ENCODE measurements around the gene COL6A3.

COL6A3 gene

DNA sequence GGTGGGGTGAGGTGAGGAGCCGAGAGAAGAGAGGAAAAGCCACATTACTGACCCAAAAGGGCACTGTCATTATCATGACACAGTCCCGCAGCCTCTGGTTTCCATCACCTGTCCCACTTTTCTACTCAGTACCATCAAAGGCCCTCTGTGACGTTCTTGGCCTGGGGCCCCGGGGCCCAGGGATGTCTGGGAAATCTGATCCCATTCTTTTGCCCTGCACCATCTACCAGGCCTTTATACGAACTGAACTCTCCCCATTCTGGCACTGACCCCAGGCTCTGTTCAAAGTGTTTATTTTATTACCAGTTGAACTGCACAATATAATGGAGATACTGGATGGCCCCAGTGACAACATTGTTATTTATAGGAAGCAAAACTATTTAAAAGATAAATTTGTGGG, 89.1 kb downstream of the COL6A3 start:
- no peaks in the 10 kb centered on the region for H3K4me1 ChIP-seq (ENCODE audit: control insufficient read depth, low read length)
- no peaks in the 10 kb centered on the region for H3K36me3 ChIP-seq (ENCODE audit: control insufficient read depth, low read length)
- no peaks in the 10 kb centered on the region for H3K27me3 ChIP-seq (ENCODE audit: control insufficient read depth, low read length)
- no peaks in the 10 kb centered on the region for H4K20me1 ChIP-seq (ENCODE audit: control insufficient read depth, insufficient read depth, low read depth, low read length)
- TF ChIP-seq EZH2phosphoT487 (IDR thresholded peaks at IDR 0.05; ENCODE audit: borderline replicate concordance, low read length), result no peak
- TF ChIP-seq, protein P1, sequence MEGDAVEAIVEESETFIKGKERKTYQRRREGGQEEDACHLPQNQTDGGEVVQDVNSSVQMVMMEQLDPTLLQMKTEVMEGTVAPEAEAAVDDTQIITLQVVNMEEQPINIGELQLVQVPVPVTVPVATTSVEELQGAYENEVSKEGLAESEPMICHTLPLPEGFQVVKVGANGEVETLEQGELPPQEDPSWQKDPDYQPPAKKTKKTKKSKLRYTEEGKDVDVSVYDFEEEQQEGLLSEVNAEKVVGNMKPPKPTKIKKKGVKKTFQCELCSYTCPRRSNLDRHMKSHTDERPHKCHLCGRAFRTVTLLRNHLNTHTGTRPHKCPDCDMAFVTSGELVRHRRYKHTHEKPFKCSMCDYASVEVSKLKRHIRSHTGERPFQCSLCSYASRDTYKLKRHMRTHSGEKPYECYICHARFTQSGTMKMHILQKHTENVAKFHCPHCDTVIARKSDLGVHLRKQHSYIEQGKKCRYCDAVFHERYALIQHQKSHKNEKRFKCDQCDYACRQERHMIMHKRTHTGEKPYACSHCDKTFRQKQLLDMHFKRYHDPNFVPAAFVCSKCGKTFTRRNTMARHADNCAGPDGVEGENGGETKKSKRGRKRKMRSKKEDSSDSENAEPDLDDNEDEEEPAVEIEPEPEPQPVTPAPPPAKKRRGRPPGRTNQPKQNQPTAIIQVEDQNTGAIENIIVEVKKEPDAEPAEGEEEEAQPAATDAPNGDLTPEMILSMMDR (IDR thresholded peaks at IDR 0.05; ENCODE audit: low read depth, low read length, poor library complexity, severe bottlenecking), result no peak
- no peaks in the 10 kb centered on the region for H3K79me2 ChIP-seq (ENCODE audit: control insufficient read depth, low read length)
- H3K9me3 ChIP-seq (ENCODE audit: control insufficient read depth, insufficient read depth, low read length), result no peaks in the 10 kb centered on the region
- no peak overlapping the region for H3K4me2 ChIP-seq (ENCODE audit: low read length)
- no peak overlapping the region for H3K27ac ChIP-seq (ENCODE audit: low read depth, low read length)
- no peaks in the 10 kb centered on the region for H3K9me2 ChIP-seq (replicated peaks; ENCODE audit: control insufficient read depth, low read length)
- H3K4me3 ChIP-seq (ENCODE audit: low read length), result no peak overlapping the region
- no peaks in the 10 kb centered on the region for H3F3A ChIP-seq (ENCODE audit: control insufficient read depth, insufficient read depth)

DNA sequence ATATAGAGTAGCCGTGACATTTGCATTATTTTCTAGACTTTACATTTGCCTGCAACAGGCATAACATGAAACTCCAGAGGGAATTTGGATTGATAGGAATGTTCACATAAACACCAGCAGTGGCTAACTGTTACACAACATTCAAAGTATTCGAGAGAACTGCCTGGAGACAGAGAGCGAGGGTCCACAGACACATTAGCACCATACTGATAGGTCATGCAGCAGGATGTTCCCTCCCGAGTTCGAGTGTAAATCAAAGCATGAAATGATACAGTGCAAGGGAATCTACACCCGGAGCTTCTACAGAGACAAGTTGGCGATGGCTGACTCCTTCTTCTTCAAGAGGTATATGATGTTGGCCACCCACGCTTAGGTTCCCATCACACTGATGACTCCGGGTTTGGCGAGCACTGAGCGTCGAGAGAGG, 89.5 kb downstream of the COL6A3 start:
- no peaks in the 10 kb centered on the region for H3F3A ChIP-seq (ENCODE audit: control insufficient read depth, insufficient read depth)

DNA sequence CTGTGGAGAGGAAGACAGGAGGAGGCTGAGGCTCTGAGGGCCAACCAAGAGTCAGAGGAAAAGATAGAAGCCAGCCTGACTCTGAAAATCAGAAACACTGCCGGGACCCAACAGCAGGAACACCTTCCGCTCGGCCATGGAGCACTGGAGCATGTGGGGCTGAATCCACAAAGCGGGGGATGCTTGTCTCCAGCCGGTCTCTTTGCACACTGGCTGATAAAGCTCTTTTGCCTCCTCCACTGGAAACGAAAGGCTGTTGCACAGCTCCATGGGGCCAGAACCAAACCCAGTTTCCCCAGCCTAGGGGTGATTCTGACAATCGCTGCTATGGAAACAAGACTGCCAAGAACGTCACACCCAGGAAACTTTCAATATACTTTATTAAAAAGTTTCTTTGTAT, 90.3 kb downstream of the COL6A3 start:
- no peak overlapping the region for H3K4me2 ChIP-seq (ENCODE audit: low read length)
- no peaks in the 10 kb centered on the region for H4K20me1 ChIP-seq (ENCODE audit: control insufficient read depth, insufficient read depth, low read depth, low read length)
- TF ChIP-seq, protein P1 (IDR thresholded peaks at IDR 0.05; ENCODE audit: low read depth, low read length, poor library complexity, severe bottlenecking), result no peak
- no peak for TF ChIP-seq EZH2phosphoT487 (IDR thresholded peaks at IDR 0.05; ENCODE audit: borderline replicate concordance, low read length)
- no peaks in the 10 kb centered on the region for H3K4me1 ChIP-seq (ENCODE audit: control insufficient read depth, low read length)
- H3K9me2 ChIP-seq (replicated peaks; ENCODE audit: control insufficient read depth, low read length), result no peaks in the 10 kb centered on the region
- H3K9me3 ChIP-seq (ENCODE audit: control insufficient read depth, insufficient read depth, low read length), result no peaks in the 10 kb centered on the region
- no peaks in the 10 kb centered on the region for H3K27me3 ChIP-seq (ENCODE audit: control insufficient read depth, low read length)
- H3F3A ChIP-seq (ENCODE audit: control insufficient read depth, insufficient read depth), result no peaks in the 10 kb centered on the region
- no peaks in the 10 kb centered on the region for H3K79me2 ChIP-seq (ENCODE audit: control insufficient read depth, low read length)
- no peak overlapping the region for H3K27ac ChIP-seq (ENCODE audit: low read depth, low read length)
- H3K36me3 ChIP-seq (ENCODE audit: control insufficient read depth, low read length), result no peaks in the 10 kb centered on the region
- no peak overlapping the region for H3K4me3 ChIP-seq (ENCODE audit: low read length)

More for the DNA sequence above, 89.5 kb downstream of the COL6A3 start:
- TF ChIP-seq, protein P1 (IDR thresholded peaks at IDR 0.05; ENCODE audit: low read depth, low read length, poor library complexity, severe bottlenecking), result no peak
- no peak for TF ChIP-seq EZH2phosphoT487 (IDR thresholded peaks at IDR 0.05; ENCODE audit: borderline replicate concordance, low read length)
- Histone ChIP-seq H3K27ac (ENCODE audit: low read depth, low read length) (no peak overlapping the region), H3K27me3 (ENCODE audit: control insufficient read depth, low read length) (no peaks in the 10 kb centered on the region), H3K4me1 (ENCODE audit: control insufficient read depth, low read length) (no peaks in the 10 kb centered on the region), H3K4me2 (ENCODE audit: low read length) (no peak overlapping the region), H3K4me3 (ENCODE audit: low read length) (no peak overlapping the region), H3K9me3 (ENCODE audit: control insufficient read depth, insufficient read depth, low read length) (no peaks in the 10 kb centered on the region), H3K79me2 (ENCODE audit: control insufficient read depth, low read length) (no peaks in the 10 kb centered on the region), H4K20me1 (ENCODE audit: control insufficient read depth, insufficient read depth, low read depth, low read length) (no peaks in the 10 kb centered on the region), H3K36me3 (ENCODE audit: control insufficient read depth, low read length) (no peaks in the 10 kb centered on the region), H3K9me2 (replicated peaks; ENCODE audit: control insufficient read depth, low read length) (no peaks in the 10 kb centered on the region)

DNA sequence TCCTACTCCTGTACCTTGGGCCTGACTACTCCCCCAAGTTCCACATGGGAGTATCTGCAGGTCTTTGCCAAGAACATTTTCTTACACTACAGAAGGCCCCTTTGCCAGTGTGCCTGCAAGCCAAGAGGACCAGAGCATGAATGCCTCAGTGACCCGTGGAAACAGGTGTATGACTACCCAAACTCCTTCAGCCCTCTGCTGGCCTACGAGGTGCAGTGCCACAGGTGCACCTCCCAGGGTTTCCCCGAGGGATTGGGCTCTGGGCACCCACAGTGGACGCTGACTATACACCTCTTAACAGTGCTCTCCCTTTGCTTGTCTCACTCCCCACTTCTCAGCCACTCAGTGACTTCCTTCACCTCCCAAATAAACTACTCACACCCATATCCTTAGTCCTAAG, 91.4 kb downstream of the COL6A3 start:
- H3K9me3 ChIP-seq (ENCODE audit: control insufficient read depth, insufficient read depth, low read length), result no peaks in the 10 kb centered on the region
- H3K4me1 ChIP-seq (ENCODE audit: control insufficient read depth, low read length), result no peaks in the 10 kb centered on the region
- no peaks in the 10 kb centered on the region for H3F3A ChIP-seq (ENCODE audit: control insufficient read depth, insufficient read depth)
- H3K36me3 ChIP-seq (ENCODE audit: control insufficient read depth, low read length), result no peaks in the 10 kb centered on the region
- H3K79me2 ChIP-seq (ENCODE audit: control insufficient read depth, low read length), result no peaks in the 10 kb centered on the region
- H3K4me3 ChIP-seq (ENCODE audit: low read length), result no peak overlapping the region
- H3K4me2 ChIP-seq (ENCODE audit: low read length), result no peak overlapping the region
- no peak for TF ChIP-seq EZH2phosphoT487 (IDR thresholded peaks at IDR 0.05; ENCODE audit: borderline replicate concordance, low read length)
- TF ChIP-seq, protein P1 (IDR thresholded peaks at IDR 0.05; ENCODE audit: low read depth, low read length, poor library complexity, severe bottlenecking), result peak; percentile 45
- no peak overlapping the region for H3K27ac ChIP-seq (ENCODE audit: low read depth, low read length)
- H3K9me2 ChIP-seq (replicated peaks; ENCODE audit: control insufficient read depth, low read length), result no peaks in the 10 kb centered on the region
- H4K20me1 ChIP-seq (ENCODE audit: control insufficient read depth, insufficient read depth, low read depth, low read length), result no peaks in the 10 kb centered on the region
- no peaks in the 10 kb centered on the region for H3K27me3 ChIP-seq (ENCODE audit: control insufficient read depth, low read length)

Data from DOHH2 (cell line).